IPS-18c (cell line): ENCODE results near the gene LRRC75A.

ENCODE experiments used
- H3K4me3 ChIP-seq: 2 replicates; pipeline ENCODE4 v1.7.0; 2013; ENCODE audit warnings: low read depth, mild to moderate bottlenecking, low read length, moderate library complexity; ENCODE audit not compliant: insufficient read depth
- H3K9me3 ChIP-seq: one replicate; pipeline ENCODE4 v1.6.1; 2013; ENCODE audit warnings: mild to moderate bottlenecking, low read length, moderate library complexity; ENCODE audit not compliant: control insufficient read depth, insufficient read depth

LRRC75A gene

DNA sequence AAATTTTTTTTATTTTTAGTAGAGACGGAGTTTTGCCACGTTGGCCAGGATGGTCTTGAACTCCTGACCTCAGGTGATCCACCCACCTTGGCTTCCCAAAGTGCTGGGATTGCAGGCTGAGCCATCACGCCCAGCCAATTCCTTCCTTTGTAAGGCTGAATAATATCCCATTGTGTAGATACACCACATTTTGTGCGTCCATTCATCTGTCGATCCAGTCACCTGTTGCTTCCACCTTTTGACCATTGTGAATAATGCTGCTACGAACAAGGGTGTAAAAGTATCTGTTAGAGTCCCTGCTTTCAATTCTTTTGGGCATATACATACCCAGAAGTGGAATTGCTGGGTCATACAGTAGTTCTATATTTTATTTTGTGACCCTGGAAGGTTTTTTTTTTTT is 61.3 kb downstream of the LRRC75A start:
- no peaks in the 10 kb centered on the region for H3K9me3 ChIP-seq
- no peak overlapping the region for H3K4me3 ChIP-seq

DNA sequence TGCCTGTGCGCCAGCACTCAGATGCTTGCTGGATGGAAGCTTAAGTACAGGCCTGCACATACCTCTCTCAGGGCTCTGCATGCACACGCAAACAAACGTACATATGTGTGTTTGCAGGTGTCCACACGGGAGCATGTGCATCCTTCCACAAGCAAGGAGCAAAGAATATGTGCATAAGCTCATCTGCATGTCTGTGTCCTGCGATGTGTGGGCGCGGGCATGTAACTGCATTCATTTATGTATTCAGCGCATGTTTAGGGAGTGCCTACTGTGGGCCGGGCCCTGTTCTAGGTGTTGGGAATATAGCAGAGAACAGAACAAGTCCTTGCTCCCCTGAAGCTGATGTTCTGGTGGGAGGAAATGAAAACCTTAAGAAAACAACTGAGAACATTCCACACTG is 62.9 kb downstream of the LRRC75A start:
- Histone ChIP-seq H3K4me3 (no peak overlapping the region), H3K9me3 (no peaks in the 10 kb centered on the region)

DNA sequence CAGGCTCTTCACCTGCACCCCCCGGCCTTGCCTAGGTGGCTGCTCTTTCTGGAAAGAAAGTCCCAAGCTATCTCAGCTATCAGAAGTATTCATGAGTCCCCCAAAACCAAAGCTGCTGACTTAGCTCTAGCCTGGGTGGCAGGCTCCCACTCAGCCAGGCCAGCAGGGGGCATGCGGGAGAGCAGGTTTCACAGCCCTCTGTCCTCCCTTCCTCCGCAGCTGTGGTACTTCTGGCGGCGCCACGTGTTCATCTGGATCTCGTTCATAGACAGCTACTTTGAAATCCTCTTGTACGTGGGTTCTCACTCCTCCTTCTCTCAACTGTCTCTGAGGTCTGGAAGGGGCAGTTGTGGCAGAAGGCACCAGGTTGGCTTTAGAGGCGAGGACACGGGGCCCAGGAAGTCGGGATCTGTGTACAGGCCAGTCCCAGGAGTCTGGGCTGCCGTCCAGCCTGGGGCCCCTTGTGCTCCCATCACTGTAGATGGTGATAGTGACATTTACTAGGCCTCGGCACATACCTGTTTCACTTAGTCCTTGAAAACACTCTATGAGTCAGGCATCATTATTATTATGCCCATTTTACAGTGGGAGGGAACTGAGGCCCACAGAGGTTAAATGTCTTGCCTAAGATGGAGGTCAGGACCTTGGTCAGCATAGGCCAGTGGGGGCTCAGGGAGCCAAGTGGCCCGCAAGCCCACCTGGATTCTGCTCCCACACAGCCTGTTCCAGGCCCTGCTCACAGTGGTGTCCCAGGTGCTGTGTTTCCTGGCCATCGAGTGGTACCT is 63.7 kb downstream of the LRRC75A start:
- Histone ChIP-seq H3K4me3 (no peak overlapping the region), H3K9me3 (no peaks in the 10 kb centered on the region)

DNA sequence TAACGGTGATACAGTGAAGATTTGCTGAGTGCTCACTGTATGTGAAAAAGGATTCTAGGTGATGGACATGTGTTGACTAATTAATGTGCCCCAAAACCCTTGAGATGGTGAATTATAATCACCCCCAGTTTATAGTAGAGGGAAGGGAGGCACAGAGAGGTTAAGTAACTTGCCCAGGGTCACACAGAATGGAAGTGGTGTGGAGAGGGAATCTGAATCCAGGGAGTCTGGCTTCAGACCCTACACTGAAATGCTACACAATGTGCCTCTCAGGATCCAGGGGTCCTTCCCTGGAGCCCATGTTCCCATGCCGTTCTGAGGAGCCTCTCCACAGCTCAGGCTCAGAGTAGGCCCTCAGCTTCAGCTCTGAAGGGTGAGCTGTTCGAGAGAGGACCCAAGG is 65.0 kb downstream of the LRRC75A start:
- no peaks in the 10 kb centered on the region for H3K9me3 ChIP-seq

DNA sequence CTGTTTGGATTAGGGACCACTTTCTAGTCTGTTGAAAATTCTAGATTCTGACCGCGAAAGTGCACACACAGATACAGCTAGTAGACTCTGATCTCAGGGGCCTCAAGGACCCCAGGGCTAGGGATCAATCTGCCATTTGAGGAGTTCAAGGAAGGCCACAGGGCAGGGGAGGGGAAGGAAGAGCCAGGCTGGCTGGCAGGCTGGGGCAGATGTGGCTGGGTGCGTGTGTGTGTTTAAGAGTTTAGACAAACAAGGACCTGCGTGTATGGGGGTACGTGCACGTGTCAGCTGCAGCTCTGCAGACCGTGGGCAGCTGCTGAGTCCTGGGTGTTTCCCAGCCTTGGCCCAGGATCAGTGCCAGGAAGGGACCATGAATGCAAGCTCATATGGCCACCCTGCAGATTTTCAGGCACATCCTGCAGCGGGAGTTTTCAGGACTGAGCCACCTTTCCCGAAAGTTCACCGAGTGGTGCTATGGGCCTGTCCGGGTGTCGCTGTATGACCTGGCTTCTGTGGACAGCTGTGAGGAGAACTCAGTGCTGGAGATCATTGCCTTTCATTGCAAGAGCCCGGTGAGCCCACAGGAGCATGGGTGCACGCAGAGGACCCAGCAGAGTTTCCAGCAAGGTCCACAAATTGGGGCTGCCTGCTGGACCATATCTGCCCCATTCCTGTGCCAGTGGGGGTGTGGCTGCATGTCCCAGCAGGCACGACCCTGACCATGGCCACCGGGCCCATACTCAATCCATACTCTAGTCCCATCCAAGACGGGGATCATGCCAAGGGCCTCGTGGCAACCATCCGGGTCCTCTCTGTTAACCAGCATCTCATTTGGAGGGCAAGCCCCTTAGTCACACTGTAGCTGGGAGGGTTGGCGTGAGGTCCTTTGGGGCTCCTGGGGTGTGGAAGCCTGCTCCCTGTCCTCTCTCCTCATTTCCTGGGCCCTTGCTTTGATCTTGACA is 66.0 kb downstream of the LRRC75A start:
- H3K4me3 ChIP-seq = no peak overlapping the region

More for the DNA sequence above, 65.0 kb downstream of the LRRC75A start:
- H3K4me3 ChIP-seq = no peak overlapping the region

DNA sequence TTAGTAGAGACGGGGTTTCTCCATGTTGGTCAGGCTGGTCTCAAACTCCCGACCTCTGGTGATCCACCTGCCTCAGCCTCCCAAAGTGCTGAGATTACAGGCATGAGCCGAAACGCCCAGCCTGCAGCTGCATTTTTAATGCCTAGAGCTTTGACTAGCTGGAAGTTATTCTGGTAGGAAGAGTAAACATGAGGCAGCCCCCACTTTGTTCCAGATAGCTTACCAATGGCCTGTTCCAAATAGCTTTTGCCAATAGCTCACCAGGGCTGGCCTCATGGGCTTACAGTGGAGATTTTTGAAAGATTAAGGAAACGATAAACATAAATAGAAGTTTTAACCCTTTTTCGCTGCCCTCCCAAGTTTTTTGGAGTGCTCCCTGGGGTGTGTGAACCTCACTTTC is 66.8 kb downstream of the LRRC75A start:
- Histone ChIP-seq H3K4me3 (no peak overlapping the region), H3K9me3 (no peaks in the 10 kb centered on the region)

More for the DNA sequence above, 66.0 kb downstream of the LRRC75A start:
- H3K9me3 ChIP-seq = no peaks in the 10 kb centered on the region

DNA sequence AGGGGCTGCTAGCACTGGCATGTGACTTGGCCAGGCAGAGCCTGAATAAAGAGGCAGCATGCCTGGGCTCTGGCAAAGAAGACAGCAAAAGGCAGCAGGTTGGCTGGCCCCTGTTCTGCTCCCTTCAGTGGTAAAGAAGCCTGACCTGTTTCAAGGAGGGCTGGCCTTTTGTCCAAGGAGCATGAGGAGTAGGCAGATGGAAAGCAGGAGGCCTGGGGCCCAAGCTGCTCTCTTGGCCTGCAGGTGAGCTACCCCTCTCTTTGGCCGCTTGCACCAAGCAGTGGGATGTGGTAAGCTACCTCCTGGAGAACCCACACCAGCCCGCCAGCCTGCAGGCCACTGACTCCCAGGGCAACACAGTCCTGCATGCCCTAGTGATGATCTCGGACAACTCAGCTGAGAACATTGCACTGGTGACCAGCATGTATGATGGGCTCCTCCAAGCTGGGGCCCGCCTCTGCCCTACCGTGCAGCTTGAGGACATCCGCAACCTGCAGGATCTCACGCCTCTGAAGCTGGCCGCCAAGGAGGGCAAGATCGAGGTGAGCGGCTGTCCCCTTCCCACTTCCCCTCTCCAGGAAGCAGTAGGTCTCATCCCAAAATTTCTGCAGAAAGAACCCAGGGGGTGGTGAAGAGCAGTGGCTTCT is 68.6 kb downstream of the LRRC75A start:
- Histone ChIP-seq H3K9me3 (no peaks in the 10 kb centered on the region), H3K4me3 (no peak overlapping the region)

DNA sequence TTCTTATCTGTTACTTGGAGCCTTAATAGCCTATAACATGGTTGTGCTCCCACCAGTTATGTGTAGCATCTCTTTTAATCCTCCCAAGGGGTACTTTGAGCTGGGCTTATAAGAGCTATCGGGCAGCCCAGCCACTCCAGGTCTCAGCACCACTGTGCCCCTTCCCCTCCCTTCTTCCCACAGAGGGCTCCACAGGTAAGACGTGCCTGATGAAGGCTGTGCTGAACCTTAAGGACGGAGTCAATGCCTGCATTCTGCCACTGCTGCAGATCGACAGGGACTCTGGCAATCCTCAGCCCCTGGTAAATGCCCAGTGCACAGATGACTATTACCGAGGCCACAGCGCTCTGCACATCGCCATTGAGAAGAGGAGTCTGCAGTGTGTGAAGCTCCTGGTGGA is 69.6 kb downstream of the LRRC75A start:
- Histone ChIP-seq H3K9me3 (no peaks in the 10 kb centered on the region), H3K4me3 (no peak overlapping the region)

DNA sequence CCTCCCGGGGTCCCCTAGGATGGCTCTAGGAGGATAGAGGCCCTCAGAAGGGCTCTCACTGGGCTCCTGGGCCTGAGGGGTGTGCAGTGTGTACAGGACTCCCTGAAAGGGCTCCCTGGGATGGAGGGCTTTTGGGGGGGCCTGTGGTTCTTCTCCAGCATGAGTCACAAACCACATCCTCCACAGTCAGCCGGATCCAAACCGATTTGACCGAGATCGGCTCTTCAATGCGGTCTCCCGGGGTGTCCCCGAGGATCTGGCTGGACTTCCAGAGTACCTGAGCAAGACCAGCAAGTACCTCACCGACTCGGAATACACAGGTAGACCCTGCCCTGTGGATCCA is 72.1 kb downstream of the LRRC75A start:
- Histone ChIP-seq H3K4me3 (no peak overlapping the region), H3K9me3 (no peaks in the 10 kb centered on the region)

DNA sequence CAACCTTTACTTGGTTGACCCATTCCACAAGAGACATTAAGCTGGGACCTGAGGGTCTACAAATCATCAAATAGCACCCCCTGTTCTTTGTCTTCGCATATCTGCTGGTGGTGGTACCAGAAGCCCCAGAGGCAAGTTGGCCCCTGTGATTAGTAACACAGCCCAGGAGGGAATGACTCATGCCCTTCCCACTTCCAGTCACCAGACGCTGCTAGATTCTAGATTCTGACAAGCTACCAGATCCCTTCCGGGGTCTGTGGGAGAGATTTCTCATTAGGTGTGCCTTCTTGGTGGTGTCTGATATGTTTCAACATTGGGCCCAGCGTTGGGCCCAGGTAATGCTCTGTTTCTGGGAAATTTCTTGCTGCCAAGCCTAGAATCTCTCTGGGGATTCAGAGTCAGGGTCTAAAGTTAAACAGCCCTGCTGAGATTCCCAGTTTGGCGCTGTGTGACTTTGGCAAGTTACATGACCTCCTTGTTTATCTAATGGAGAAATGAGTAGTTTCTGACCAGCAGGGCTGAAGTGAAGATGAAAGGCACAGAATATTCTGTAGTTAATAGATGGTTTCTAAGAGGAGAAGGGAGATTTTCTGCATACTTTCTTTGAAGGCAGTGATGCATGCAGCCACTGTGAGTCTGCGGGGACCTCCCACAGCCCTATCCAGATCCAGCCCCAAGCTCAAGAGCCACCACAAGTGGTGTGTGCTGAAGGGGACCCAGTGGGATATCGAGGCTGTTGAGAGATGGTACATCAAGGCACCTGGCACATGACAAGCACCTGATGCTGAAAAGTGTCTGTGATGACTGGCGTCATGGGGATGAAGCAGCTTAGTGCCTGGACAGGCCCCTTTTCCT is 72.7 kb downstream of the LRRC75A start:
- H3K4me3 ChIP-seq = no peak overlapping the region

DNA sequence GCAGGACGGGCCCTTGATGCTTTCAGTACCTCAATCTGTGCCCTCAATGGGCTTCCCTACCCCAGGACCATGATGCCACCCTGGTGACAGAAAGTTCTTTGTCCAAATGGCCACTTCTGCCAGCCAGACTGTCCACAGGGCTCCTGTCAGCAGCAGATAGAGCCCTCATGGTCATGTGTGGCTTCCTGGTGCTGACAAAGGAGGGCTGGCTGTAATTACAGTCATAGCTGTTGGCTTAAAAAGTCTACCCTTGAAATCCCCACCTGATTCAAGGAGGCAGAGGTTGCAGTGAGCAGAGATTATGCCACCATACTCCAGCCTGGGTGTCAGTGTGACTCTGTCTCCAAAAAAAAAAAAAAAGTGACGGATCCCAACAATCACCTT is 73.3 kb downstream of the LRRC75A start:
- no peak overlapping the region for H3K4me3 ChIP-seq

More for the DNA sequence above, 72.7 kb downstream of the LRRC75A start:
- no peaks in the 10 kb centered on the region for H3K9me3 ChIP-seq

DNA sequence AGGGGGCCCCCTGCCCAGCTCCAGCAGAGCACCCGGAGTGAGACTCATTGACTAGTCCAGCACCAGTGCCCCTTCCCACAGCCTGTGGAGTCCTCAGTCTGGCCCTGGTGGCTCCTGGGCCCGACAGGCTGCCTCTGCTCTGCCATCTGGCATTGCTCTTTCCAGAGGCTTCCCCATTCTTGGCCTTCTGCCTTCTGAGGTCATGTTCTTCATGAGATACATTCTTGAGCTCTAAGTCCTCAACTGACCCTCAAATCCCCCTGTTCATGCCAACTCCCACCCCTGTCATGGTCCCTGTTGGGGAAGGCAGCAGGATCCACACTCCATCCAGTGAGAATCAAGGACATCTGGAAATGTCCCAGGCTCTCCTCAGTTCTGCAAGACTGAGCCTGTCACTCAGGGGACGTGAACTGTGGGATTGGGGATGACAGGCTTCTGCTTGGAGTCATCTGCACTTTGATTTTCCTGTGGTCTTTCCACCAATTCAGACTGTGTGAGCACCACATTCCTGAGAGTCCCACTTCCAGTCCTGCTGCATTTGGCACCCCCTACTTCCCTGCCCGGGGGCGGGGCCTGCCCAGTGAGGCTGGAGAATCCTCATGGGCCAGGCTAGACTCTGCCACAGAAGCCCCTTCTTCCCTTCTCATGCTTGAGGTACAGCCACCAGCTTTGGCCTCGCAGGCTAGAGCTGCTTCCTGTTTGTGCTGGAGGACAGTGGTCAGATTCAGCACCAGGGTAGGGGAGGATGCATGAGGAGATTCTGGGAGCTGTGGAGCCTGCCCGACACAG is 73.9 kb downstream of the LRRC75A start:
- H3K4me3 ChIP-seq = no peak overlapping the region
- no peaks in the 10 kb centered on the region for H3K9me3 ChIP-seq

More for the DNA sequence above, 73.3 kb downstream of the LRRC75A start:
- H3K9me3 ChIP-seq = no peaks in the 10 kb centered on the region

DNA sequence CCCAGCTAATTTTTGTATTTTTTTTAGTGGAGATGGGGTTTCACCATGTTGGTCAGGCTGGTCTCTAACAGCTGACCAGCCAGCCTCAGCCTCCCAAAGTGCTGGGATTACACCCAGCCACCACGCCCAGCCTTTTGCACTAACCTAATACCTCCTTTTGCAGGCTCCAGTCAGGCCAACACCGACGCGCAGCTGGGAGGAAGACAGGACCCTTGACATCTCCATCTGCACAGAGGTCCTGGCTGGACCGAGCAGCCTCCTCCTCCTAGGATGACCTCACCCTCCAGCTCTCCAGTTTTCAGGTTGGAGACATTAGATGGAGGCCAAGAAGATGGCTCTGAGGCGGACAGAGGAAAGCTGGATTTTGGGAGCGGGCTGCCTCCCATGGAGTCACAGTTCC is 74.6 kb downstream of the LRRC75A start:
- H3K4me3 ChIP-seq = no peak overlapping the region
- H3K9me3 ChIP-seq = no peaks in the 10 kb centered on the region

DNA sequence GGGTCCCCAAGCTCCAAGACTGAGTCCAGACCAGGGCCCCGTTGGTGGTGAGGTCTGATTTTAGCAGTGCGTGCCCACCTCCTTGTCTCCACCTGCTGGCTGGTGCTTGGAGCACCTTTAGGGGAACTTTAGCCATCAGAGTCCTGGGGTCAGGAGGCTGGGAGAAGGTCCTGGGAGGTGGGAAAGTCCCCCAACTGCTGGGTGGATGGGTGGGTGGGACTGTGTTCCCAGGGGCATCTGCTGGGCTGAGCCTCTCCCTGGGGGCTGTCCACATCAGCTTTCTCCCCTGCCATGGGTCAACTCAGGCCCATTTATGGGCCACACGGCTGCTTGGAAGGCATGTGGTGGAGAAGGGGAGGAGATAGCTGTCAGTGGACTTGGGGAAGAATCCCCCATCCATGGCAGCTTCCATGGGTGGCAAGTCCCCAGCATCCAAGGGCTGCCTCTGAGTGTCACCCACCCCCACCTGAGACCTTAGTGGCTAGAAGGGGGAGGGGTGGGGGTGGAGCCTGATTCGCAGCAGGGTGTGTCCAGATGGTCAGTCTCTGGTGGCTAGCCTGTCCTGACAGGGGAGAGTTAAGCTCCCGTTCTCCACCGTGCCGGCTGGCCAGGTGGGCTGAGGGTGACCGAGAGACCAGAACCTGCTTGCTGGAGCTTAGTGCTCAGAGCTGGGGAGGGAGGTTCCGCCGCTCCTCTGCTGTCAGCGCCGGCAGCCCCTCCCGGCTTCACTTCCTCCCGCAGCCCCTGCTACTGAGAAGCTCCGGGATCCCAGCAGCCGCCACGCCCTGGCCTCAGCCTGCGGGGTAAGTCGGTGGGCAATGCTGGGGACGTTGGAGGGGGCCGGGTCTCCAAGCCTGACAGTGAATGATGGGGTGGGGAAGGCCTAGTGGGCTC is 76.7 kb downstream of the LRRC75A start, which contains the start of gene TRPV2:
Gene TRPV2, plus strand, starts transcription at position 541 of the 894 bp plus-strand sequence. CDS start 2,098 bp downstream, outside the sequence.
- Histone ChIP-seq H3K9me3 (no peaks in the 10 kb centered on the region), H3K4me3 (no peak within 1 kb of the TSS)

DNA sequence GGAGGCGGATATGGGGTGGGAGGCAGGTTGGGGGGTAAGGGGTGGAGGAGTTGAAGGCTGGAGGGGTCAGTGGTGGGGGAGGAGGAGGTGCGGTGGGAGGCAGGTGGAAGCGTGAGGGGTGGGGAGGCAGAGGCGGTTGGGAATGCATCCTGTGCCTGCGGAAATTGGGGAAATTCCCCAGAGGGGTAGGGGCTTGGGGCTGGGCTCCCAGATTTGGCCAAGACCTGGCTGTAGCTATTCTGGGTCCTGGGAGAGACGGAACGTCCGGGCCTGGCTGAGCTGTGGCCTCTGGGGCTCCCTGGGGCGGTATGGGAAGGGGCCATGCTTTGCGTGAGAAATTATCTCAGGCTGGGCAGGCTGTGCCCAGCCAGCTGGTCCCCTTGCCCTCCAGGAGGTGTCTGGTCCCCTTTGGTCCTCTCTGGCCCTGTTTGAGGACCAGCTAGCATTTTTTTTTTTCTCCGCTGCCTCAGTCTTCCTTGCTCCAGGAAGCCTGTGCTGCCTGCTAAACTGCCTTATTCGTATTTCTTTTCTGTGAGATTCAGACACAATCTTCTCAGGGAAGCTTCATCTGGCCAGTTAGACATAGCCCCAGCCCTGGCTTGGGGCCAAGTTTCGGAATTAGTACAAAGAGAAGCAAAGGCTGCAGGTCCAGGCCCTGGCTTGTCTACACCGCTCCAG is 83.9 kb downstream of the LRRC75A start:
- Histone ChIP-seq H3K4me3 (no peak overlapping the region), H3K9me3 (no peaks in the 10 kb centered on the region)
